ENCODE data around the gene S1PR4. TPM values are rescaled to one million over a fixed set of nuclear protein-coding genes. Genes with fewer than 3 reads are reported as not detected.
A peak's percentile ranks its signal among the peaks of the same experiment; 100 is the strongest.

Gene S1PR4
- total and polyA plus RNA-seq, 2 of the 13 experiments (the other 11 are each of a cell fraction or from before 2014, with no cell fraction given) = 0.07 to 0.09 TPM

GRCh38 chr19:3206216-3206953 lies 27.8 kb downstream of the S1PR4 start (continued):
- TF ChIP-seq, protein P1, sequence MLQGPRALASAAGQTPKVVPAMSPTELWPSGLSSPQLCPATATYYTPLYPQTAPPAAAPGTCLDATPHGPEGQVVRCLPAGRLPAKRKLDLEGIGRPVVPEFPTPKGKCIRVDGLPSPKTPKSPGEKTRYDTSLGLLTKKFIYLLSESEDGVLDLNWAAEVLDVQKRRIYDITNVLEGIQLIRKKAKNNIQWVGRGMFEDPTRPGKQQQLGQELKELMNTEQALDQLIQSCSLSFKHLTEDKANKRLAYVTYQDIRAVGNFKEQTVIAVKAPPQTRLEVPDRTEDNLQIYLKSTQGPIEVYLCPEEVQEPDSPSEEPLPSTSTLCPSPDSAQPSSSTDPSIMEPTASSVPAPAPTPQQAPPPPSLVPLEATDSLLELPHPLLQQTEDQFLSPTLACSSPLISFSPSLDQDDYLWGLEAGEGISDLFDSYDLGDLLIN (CRISPR knock-in tag; IDR thresholded peaks at IDR 0.05; ENCODE audit: borderline replicate concordance) = no peak
- no peak for TF ChIP-seq PPARG (CRISPR knock-in tag; conservative IDR thresholded peaks at IDR 0.05)
- no peak for TF ChIP-seq POLR2AphosphoS2 (IDR thresholded peaks at IDR 0.05; ENCODE audit: low read depth, low read length)
- TF ChIP-seq FOXO1 (CRISPR knock-in tag; IDR thresholded peaks at IDR 0.05) = no peak
- TF ChIP-seq GATAD1 (CRISPR knock-in tag; IDR thresholded peaks at IDR 0.05) = no peak
- TF ChIP-seq REPIN1 (CRISPR knock-in tag; IDR thresholded peaks at IDR 0.05; ENCODE audit: borderline replicate concordance, low read depth) = no peak
- no peak for TF ChIP-seq MTF2 (CRISPR knock-in tag; IDR thresholded peaks at IDR 0.05; ENCODE audit: borderline replicate concordance)
- TF ChIP-seq NFIC (IDR thresholded peaks at IDR 0.05; ENCODE audit: low read length) = no peak
- TF ChIP-seq ATF7 (IDR thresholded peaks at IDR 0.05) = no peak
- no peak for TF ChIP-seq ATF7 (CRISPR knock-in tag; IDR thresholded peaks at IDR 0.05)
- no peak for TF ChIP-seq SCMH1 (CRISPR knock-in tag; IDR thresholded peaks at IDR 0.05; ENCODE audit: borderline replicate concordance)
- no peak for TF ChIP-seq ATAD3A (CRISPR knock-in tag; IDR thresholded peaks at IDR 0.05)

DNA sequence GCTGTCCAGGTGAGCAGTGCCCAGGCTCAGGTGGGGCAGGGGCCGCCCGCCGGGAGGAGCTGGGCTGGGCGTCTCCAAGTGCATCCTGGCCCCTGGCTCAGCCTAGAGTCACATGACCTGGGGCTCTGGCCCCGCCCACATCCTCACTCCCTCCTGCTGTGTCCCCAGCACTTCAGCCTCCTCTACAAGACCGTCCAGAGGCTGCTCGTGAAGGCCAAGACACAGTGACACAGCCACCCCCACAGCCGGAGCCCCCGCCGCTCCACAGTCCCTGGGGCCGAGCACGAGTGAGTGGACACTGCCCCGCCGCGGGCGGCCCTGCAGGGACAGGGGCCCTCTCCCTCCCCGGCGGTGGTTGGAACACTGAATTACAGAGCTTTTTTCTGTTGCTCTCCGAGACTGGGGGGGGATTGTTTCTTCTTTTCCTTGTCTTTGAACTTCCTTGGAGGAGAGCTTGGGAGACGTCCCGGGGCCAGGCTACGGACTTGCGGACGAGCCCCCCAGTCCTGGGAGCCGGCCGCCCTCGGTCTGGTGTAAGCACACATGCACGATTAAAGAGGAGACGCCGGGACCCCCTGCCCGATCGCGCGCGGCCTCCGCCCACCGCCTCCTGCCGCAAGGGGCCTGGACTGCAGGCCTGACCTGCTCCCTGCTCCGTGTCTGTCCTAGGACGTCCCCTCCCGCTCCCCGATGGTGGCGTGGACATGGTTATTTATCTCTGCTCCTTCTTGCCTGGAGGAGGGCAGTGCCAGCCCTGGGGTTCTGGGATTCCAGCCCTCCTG lies 29.1 kb downstream of the S1PR4 start:
- H3K4me1 ChIP-seq (ENCODE audit: insufficient read depth, low read length) = peaks cover 7% of the 10 kb centered on the region
- no peak overlapping the region for H2AFZ ChIP-seq (ENCODE audit: low read length)
- CTCF ChIA-PET (ENCODE audit: low intra/inter-chr PET ratio, low total read pairs) = no interaction called here
- H3K27ac ChIP-seq (ENCODE audit: extremely low read length, insufficient read depth, low read length) = no peak overlapping the region
- H3K9me3 ChIP-seq (ENCODE audit: low read length) = no peaks in the 10 kb centered on the region
- TF ChIP-seq NFYC (CRISPR knock-in tag; IDR thresholded peaks at IDR 0.05) = no peak
- TF ChIP-seq AGO2 (optimal IDR thresholded peaks at IDR 0.05; ENCODE audit: low read depth, low read length) = peak; percentile 28
- in situ Hi-C loops (cut with HindIII; ENCODE audit: extremely low pct_ligation_motif_present, low pct_unique_long_range_greater_than_20kb) = no loop called here
- WGBS (ENCODE audit: low lambda C conversion rate) = 97% methylated on average over 41 of the region's 43 CpGs
- H3K4me2 ChIP-seq (ENCODE audit: low read depth, low read length) = no peak overlapping the region
- no peaks in the 10 kb centered on the region for H3K79me2 ChIP-seq (ENCODE audit: insufficient read depth, low read length)
- no peaks in the 10 kb centered on the region for H3K27me3 ChIP-seq (ENCODE audit: control insufficient read depth in 1 of 2, insufficient read depth in 2 of 2, low read length in 2 of 2)
- no peak overlapping the region for H3K9ac ChIP-seq (ENCODE audit: insufficient read depth, low read depth, low read length)
- peaks cover 5 to 22% of the 10 kb centered on the region in 2 experiments; a peak in 4 of 5 replicates for H3K36me3 ChIP-seq (replicated peaks in 1 of 2; ENCODE audit: control insufficient read depth in 1 of 2, insufficient read depth in 2 of 2, low read length in 2 of 2)
- no TSS peak for BruUV-seq (replicated peaks)
- FAIRE-seq = no peak
- intact Hi-C loops (cut with micrococcal nuclease; ENCODE audit: unreplicated experiment) = no loop called here
- no peaks in the 10 kb centered on the region; the same call in 1 of the 2 replicates for H4K20me1 ChIP-seq (ENCODE audit: insufficient read depth, low read length)
- POLR2A ChIA-PET = no interaction called here
- no peak for ATAC-seq
- no peak overlapping the region for H3K4me3 ChIP-seq (replicated peaks in 1 of 3; ENCODE audit: insufficient read depth in 1 of 3, low read depth in 2 of 3, low read length in 3 of 3)
- no peak for DNase-seq (ENCODE audit: low spot score)

All from HepG2 (cell line).